Esophagus squamous epithelium (tissue), 4 donors: ENCODE data around the gene ETV7.

Experiments
- CTCF ChIP-seq, 6 experiments: fragments of 450-650 bp in 4 of 6; fragments of 200-600 bp in 2 of 6; sonication (generic) in 2 of 6; IDR thresholded peaks; one replicate each; pipeline ENCODE4 v1.5.1; 2016 to 2019; ENCODE audit warnings: antibody characterized with exemption in 6 of 6, mild to moderate bottlenecking in 4 of 6, moderate library complexity in 4 of 6
- POLR2A ChIP-seq, 4 donors: fragments of 450-650 bp; IDR thresholded peaks; one replicate each; pipeline ENCODE4 v1.6.1; 2017; ENCODE audit warnings: antibody characterized with exemption in 4 of 4, mild to moderate bottlenecking in 4 of 4, moderate library complexity in 3 of 4

GRCh38 chr6:36318690-36319435, 68.6 kb downstream of the ETV7 start:
- TF ChIP-seq CTCF (IDR thresholded peaks at IDR 0.05) (no peak), POLR2A (IDR thresholded peaks at IDR 0.05) (no peak)
